HG02840 (cell line): ENCODE measurements around the gene CYP1B1.
"Not testable (repeated sequence)": the region's sequence is repeated elsewhere in the genome, so short reads cannot be mapped to it uniquely, and the experiment has no call there.

Source experiments
- ATAC-seq: cut with Tn5 transposase; IDR thresholded peaks from one replicate; pipeline ENCODE4 v1.9.1; 2021; ENCODE audit warnings: mild to moderate bottlenecking, moderate library complexity, moderate number of reproducible peaks; ENCODE audit not compliant: unreplicated experiment, low FRiP score

The CYP1B1 gene

GRCh38 chr2:38099099-38100028 is 23.4 kb upstream of the CYP1B1 start:
- ATAC-seq = no peak

DNA sequence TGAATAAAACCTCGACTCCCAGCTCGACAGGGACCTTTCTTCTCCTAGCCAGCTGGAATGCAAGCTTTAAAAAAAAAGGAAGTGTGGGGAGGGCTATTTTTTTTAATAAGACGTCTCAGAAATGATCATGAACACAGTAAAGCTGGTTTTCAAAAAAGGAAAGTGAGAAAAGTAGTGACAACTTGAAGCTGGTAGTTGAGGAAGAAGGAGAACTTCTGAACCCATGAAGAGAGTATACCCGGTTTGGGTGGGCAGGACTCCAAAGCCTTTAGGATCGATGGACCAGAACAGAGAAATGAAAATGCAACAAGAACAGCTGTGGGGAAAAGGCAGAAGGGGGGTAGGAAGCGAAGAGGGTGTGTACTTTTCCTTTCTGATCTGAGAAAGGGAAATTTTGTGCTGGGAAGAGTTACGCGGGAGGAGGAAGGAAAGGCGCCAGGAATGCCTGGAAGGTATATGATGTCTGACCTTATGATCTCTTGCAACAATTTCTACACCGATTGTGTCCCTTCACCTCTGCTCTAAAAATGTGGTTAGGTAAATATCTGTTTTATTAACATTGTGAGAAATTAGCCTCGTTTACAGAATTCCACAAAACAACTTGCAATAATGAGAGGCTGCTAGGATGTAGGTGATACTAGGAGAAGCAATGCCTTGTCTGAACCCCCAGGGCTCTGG is 22.6 kb upstream of the CYP1B1 start:
- no peak for ATAC-seq

DNA sequence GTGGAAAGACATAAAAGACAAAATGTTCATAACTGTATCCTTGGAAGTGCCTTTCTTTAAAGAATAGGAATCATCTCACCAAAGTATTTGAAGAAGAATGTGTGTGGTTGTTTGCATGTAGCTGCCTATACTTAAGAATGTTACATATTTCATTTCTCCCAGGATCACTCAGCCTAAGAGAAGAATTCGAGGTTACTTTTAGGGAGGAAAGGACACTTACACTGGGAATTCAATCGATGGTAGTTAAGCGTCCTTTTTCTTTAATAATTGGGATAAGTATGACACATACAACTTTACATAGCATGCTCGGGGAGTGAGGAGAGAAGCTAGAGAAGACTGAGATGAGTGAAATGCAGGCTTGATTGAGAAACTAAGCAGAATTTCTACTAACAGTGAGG is 22.0 kb upstream of the CYP1B1 start:
- ATAC-seq = no peak

DNA sequence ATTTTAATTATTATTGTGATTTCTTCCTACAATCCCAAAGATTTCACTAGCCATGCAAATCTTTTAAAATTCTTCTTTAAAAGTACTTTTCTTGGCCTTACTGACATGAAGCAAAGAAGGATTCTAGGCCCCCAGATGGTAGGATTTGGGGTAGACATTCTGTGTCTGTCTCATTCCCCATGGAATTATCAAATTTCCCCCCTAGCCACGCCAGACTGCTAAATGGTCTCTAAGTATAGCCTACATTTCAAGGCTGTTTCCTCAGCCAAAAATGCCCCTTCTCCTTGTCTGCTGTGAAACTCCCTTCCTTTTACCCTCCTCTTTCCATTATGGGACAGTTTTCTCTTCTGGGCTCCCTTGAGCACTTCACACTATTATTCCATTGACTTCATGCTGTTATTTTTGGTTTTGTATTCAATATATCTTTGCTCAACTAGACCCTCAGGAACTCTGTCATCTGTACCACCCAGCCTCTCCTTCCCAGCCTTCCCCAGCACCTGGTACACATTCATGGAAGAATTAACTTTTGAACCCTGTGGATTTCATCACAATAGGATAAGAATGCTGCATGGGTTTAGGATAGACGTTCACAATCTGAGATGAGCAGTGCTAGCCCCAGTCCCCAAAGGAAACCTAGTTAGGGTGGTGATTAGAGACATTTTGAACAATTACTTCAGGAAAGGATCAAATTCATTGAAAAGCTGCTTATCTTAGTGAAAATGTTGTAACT is 21.5 kb upstream of the CYP1B1 start:
- ATAC-seq = no peak

DNA sequence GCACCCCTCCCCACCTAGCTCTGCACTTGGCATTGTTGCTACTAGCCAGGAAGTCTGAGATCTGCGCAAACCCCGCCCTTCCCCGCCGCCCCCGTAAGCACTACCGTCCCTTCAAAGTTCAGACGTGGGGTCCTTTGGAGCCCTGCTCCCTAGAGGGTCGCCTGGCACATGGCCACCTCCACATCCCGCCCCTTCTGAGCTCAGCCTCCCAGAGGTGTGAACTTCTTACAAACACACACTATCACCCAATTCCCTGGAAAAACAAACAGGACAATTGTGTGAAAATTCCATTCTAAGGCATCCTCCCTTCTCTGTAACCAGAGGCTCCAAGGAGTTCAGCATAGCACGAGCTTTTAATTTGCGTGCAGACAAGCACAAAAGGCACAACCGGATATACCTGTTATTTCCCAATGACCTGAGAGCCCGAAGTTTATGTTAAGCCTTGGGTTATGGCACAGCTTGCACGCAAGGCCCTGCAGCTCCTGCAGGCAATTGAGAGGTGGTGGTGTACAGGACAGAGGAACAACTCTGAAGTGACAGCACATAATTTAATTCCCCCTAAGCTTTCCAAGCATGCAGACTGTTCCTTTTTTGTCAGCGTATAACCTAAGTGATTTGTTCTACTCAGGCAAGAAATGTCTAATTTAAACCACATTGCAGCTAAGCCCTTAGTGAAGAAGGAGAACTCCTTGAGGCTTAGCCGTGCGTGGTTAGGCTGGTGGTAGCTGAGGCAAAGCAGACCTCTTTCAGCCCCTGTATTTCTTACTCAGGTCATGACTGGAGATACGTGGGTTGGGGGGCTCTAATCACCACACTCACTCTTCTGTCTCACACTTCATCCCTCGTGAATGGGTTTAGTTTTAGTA is 20.3 kb upstream of the CYP1B1 start:
- ATAC-seq = no peak

GRCh38 chr2:38095079-38095995 is 19.4 kb upstream of the CYP1B1 start:
- no peak for ATAC-seq

- ATAC-seq = no peak
These were observed 17.7 kb upstream of the CYP1B1 start for GRCh38 chr2:38093527-38094165.

DNA sequence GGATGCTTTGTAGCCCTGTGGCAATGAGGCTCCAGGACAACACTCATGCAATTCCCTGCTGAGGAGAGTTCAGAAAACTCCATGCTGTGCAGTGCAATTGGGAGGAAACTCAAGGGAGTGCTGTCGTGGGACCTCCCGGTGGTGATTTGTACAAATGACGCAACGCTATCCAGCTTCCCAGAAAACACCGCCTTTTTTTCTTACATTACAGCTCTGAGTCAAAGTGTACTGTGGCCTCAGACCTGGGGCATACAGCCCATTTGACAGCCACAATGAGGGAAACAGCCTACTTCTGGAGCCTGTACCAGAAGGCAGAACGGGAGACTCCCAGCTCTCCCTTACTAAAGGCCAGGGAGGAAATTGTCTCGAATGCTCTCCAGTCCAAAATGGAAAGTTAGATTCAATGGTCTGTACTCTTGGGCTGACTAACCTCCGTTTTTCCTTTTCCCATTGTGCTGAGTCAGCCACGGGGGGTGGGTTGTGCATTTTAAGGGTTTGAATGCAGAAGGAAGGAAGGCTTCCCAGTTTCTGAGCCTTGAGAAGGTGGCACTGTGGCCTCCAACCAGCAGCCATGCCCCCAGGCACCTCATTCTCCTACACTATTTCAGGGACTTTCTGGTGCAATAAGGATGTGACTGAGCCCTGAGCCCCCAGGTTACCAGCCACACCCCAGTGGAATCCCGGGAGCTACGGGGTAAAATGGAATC is 16.4 kb upstream of the CYP1B1 start:
- no peak for ATAC-seq

DNA sequence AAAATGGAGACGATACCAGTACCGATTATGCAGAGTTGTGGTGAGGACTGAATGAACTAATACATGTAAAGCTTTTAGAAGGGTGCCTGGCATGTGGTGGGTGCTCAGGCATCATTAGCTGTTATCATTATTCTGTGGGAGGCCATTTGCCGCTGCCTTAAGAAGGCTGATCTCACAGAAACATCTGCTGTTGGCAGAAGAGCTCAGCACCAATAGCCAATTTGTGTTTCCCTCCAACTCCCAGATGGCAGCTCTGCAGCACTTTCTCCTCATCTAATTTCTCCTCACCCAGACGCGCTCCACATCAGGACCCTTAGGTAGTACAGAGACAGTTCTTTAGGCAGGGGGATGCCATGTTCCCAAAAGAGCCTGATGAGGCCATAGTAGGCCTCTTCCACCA is 15.8 kb upstream of the CYP1B1 start:
- no peak for ATAC-seq

DNA sequence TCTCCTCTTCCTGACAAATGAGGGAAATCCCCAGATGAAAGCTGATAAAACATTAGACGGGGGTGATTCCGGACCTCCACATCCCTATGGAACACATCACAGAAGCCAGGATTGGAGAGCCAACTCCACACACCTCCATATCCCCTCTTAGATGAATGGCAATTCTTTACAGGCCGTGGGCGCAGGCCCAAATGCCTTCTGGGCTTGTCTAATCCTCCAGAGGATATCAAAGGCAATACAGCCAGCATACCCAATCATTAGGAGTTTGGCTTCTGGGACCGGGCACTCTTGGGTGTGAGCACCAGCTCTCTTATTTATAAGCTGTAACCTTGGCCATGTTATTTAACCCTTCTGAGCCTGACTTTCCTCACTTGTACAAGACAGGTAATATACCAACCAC is 15.0 kb upstream of the CYP1B1 start:
- no peak for ATAC-seq

- ATAC-seq = not testable (repeated sequence)
These were observed 14.3 kb upstream of the CYP1B1 start for GRCh38 chr2:38090212-38090611.

GRCh38 chr2:38085998-38086698 is 10.2 kb upstream of the CYP1B1 start:
- not testable (repeated sequence) for ATAC-seq

DNA sequence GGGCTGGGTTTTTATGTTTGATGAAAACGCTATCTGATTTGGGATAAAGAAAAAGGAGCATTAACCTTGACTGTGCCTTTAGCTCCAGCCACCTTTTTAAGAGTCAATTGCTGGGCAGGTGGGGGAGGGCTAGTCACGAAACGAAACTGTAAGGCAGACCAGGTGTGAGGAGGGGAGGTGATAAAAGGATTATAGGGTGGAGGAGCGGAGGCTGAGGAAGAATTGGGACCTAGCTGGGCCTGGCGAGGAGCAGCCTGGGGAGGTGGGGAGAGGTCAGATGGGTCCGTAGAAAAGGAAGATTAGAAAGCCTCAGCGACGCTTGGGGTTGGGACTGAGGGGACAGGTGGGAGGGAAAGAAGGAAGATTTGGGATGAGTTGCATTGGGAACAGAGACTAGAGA is 8.6 kb upstream of the CYP1B1 start:
- not testable (repeated sequence) for ATAC-seq

- ATAC-seq = not testable (repeated sequence)
These were observed 6.8 kb upstream of the CYP1B1 start for GRCh38 chr2:38082727-38083126.

DNA sequence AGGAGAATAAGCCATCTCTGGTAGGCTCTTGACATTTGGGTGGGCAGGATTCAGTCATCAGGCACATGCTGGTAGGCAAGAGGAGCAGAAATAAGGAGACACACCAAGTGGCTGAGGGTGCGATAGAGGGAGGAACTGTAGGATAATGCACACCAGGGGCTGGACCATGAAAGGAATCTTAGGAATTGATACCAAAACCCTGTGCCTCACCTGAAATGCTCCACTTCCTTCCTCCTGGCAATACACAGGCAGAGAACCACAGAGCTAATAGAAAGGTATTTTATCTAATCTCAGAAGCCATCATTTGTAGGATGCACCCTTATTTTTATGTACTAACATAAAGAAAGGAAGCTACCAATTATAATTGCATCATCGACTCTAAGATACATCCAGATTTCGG is 4.4 kb upstream of the CYP1B1 start:
- ATAC-seq = no peak

- ATAC-seq = no peak
These were observed 3.4 kb upstream of the CYP1B1 start for GRCh38 chr2:38079116-38080052.

- no peak for ATAC-seq
These were observed 1.4 kb upstream of the CYP1B1 start for GRCh38 chr2:38077431-38077769.
